AG04450 (cell line): ENCODE measurements around the gene USP17L21. TPM values are rescaled to one million over a fixed set of nuclear protein-coding genes. Genes with fewer than 3 reads are reported as not detected.
"Not testable (repeated sequence)": the region's sequence is repeated elsewhere in the genome, so short reads cannot be mapped to it uniquely, and the experiment has no call there.

Experiments used
- CTCF ChIA-PET: fragments of 300-600, 350-600 bp; formaldehyde crosslinking; extraction: SDS; loops from one replicate; lab custom pipeline; 2022; ENCODE audit warnings: antibody characterized with exemption, inconsistent platforms; lab: Charles Lee
- POLR2A ChIA-PET: fragments of 350-600 bp; formaldehyde crosslinking; extraction: SDS; loops from one replicate; lab custom pipeline; 2021; ENCODE audit warnings: antibody characterized with exemption, inconsistent platforms; lab: Yijun Ruan, JAX
- DNase-seq: peaks from one replicate; pipeline ENCODE4 v3.0.0-alpha.2; 2011; ENCODE audit warnings: low read depth, low spot score
- H3K27ac ChIP-seq: one replicate; pipeline ENCODE4 v1.5.1; 2012; ENCODE audit warnings: low read depth, low read length, control low read depth
- H3K27me3 ChIP-seq: one replicate; pipeline ENCODE4 v1.6.0; 2012; ENCODE audit warnings: low read length; ENCODE audit not compliant: control insufficient read depth, insufficient read depth
- H3K4me3 ChIP-seq: 2 replicates; pipeline ENCODE4 v1.5.1; 2011; ENCODE audit warnings: mild to moderate bottlenecking, low read depth, low read length, control low read depth
- H3K9me3 ChIP-seq: 2 replicates; pipeline ENCODE4 v1.5.1; 2012; ENCODE audit warnings: low read length; ENCODE audit not compliant: control insufficient read depth, insufficient read depth
- polyA minus RNA-seq: library from RNA; depleted of rRNA, polyadenylated mRNA; stranded (reverse); fragments of >200 nt; gene quantifications from 2 replicates; pipeline ENCODE4 v1.2.3, GENCODE V29; 2011; rRNA and poly(A)+ RNA removed
- polyA plus RNA-seq: library from polyadenylated mRNA; depleted of rRNA; stranded (reverse); fragments of >200 nt; gene quantifications from 2 replicates; pipeline ENCODE4 v1.2.3, GENCODE V29; 2011; rRNA removed

Gene USP17L21
- not detected in 2 replicates for polyA plus RNA-seq
- polyA minus RNA-seq = not detected in 2 replicates

- H3K27me3 ChIP-seq, H3K4me3 ChIP-seq, H3K27ac ChIP-seq, CTCF ChIA-PET, DNase-seq, POLR2A ChIA-PET, H3K9me3 ChIP-seq: not testable (repeated sequence)
Observed at GRCh38 chr4:9262572-9262971, at the start of gene USP17L21. Gene USP17L21 (plus strand): TSS chr4:9262872. CDS start chr4:9262872, 0 bp downstream.

- CTCF ChIA-PET, H3K9me3 ChIP-seq, H3K4me3 ChIP-seq, DNase-seq, POLR2A ChIA-PET, H3K27me3 ChIP-seq, H3K27ac ChIP-seq: not testable (repeated sequence)
Observed at GRCh38 chr4:9214701-9215100, 48.0 kb upstream of the USP17L21 start.

- CTCF ChIA-PET, H3K27ac ChIP-seq, POLR2A ChIA-PET: not testable (repeated sequence)
Observed at GRCh38 chr4:9215105-9215504, 47.6 kb upstream of the USP17L21 start, which contains the start of gene USP17L11. Gene USP17L11 (plus strand): TSS chr4:9215405. CDS start chr4:9215405, 0 bp downstream.

GRCh38 chr4:9219852-9220251, 42.8 kb upstream of the USP17L21 start, which contains the start of gene USP17L12:
Gene USP17L12 (plus strand): TSS chr4:9220152. CDS start chr4:9220152, 0 bp downstream.
- H3K27me3 ChIP-seq, H3K27ac ChIP-seq, POLR2A ChIA-PET, CTCF ChIA-PET, DNase-seq, H3K4me3 ChIP-seq, H3K9me3 ChIP-seq: not testable (repeated sequence)

More at GRCh38 chr4:9215105-9215504, 47.6 kb upstream of the USP17L21 start, which contains the start of gene USP17L11:
- DNase-seq, H3K4me3 ChIP-seq, H3K9me3 ChIP-seq, H3K27me3 ChIP-seq: not testable (repeated sequence)

GRCh38 chr4:9224596-9224995, 38.1 kb upstream of the USP17L21 start, which contains the start of gene USP17L13:
Gene USP17L13 (plus strand): TSS chr4:9224896. CDS start chr4:9224896, 0 bp downstream.
- POLR2A ChIA-PET, H3K27me3 ChIP-seq, CTCF ChIA-PET, H3K4me3 ChIP-seq, DNase-seq, H3K27ac ChIP-seq, H3K9me3 ChIP-seq: not testable (repeated sequence)

GRCh38 chr4:9230249-9230648, 32.4 kb upstream of the USP17L21 start:
- DNase-seq, POLR2A ChIA-PET, CTCF ChIA-PET, H3K27ac ChIP-seq, H3K9me3 ChIP-seq, H3K4me3 ChIP-seq, H3K27me3 ChIP-seq: not testable (repeated sequence)

GRCh38 chr4:9234085-9234484, 28.6 kb upstream of the USP17L21 start, which contains the start of gene USP17L15:
Gene USP17L15 (plus strand): TSS chr4:9234385. CDS start chr4:9234385, 0 bp downstream.
- H3K4me3 ChIP-seq, H3K27me3 ChIP-seq, H3K27ac ChIP-seq, CTCF ChIA-PET, POLR2A ChIA-PET, H3K9me3 ChIP-seq, DNase-seq: not testable (repeated sequence)

- H3K9me3 ChIP-seq, DNase-seq, H3K27me3 ChIP-seq, H3K27ac ChIP-seq, CTCF ChIA-PET, POLR2A ChIA-PET, H3K4me3 ChIP-seq: not testable (repeated sequence)
Observed at GRCh38 chr4:9238461-9238860, 24.2 kb upstream of the USP17L21 start.

- CTCF ChIA-PET, DNase-seq, H3K9me3 ChIP-seq, H3K27ac ChIP-seq, POLR2A ChIA-PET, H3K4me3 ChIP-seq, H3K27me3 ChIP-seq: not testable (repeated sequence)
Observed at GRCh38 chr4:9243579-9243978, 19.1 kb upstream of the USP17L21 start, which contains the start of gene USP17L17. Gene USP17L17 (plus strand): TSS chr4:9243879. CDS start chr4:9243879, 0 bp downstream.

- CTCF ChIA-PET, POLR2A ChIA-PET: not testable (repeated sequence)
Observed at GRCh38 chr4:9247953-9248680, 14.6 kb upstream of the USP17L21 start, which contains the start of gene USP17L18. Gene USP17L18 (plus strand): TSS chr4:9248630. CDS start chr4:9248630, 0 bp downstream.

GRCh38 chr4:9253078-9253477, 9.6 kb upstream of the USP17L21 start, which contains the start of gene USP17L19:
Gene USP17L19 (plus strand): TSS chr4:9253378. CDS start chr4:9253378, 0 bp downstream.
- POLR2A ChIA-PET, H3K27me3 ChIP-seq, CTCF ChIA-PET, H3K9me3 ChIP-seq, DNase-seq, H3K4me3 ChIP-seq, H3K27ac ChIP-seq: not testable (repeated sequence)

More at GRCh38 chr4:9247953-9248680, 14.6 kb upstream of the USP17L21 start, which contains the start of gene USP17L18:
- not testable (repeated sequence) for DNase-seq, H3K9me3 ChIP-seq, H3K27me3 ChIP-seq, H3K4me3 ChIP-seq, H3K27ac ChIP-seq
